GM12892 (cell line): Measurements from ENCODE around the gene HYI.

Experiments
- POLR2A ChIP-seq: IDR thresholded peaks from 2 replicates; pipeline ENCODE4 v1.6.1; 2011; ENCODE audit warnings: low read depth, low read length, control low read depth
- TAF1 ChIP-seq: IDR thresholded peaks from 2 replicates; pipeline ENCODE4 v1.6.1; 2011; ENCODE audit warnings: low read depth, mild to moderate bottlenecking, control low read depth, low read length, borderline replicate concordance

GRCh38 chr1:43469932-43470331, 16.2 kb upstream of the HYI start:
- TF ChIP-seq POLR2A: no peak
- no peak for TF ChIP-seq TAF1
